ENCODE measurements around the gene LZTFL1.

Gene LZTFL1

GRCh38 chr3:45819543-45819942, 22.4 kb downstream of the LZTFL1 start:
- H3K27me3 ChIP-seq = no peaks in the 10 kb centered on the region
- TF ChIP-seq CTCF (IDR thresholded peaks at IDR 0.05) = no peak
- no peaks in the 10 kb centered on the region for H3K4me1 ChIP-seq (ENCODE audit: control insufficient read depth in 1 of 2, insufficient read depth in 1 of 2, low read depth in 1 of 2, low read length in 1 of 2)
- H3K4me3 ChIP-seq (ENCODE audit: low read depth in 1 of 2, low read length in 1 of 2) = no peak overlapping the region
- H3K27ac ChIP-seq = no peak overlapping the region
- no peaks in the 10 kb centered on the region for H3K36me3 ChIP-seq
- no peaks in the 10 kb centered on the region for H3K9me3 ChIP-seq

DNA sequence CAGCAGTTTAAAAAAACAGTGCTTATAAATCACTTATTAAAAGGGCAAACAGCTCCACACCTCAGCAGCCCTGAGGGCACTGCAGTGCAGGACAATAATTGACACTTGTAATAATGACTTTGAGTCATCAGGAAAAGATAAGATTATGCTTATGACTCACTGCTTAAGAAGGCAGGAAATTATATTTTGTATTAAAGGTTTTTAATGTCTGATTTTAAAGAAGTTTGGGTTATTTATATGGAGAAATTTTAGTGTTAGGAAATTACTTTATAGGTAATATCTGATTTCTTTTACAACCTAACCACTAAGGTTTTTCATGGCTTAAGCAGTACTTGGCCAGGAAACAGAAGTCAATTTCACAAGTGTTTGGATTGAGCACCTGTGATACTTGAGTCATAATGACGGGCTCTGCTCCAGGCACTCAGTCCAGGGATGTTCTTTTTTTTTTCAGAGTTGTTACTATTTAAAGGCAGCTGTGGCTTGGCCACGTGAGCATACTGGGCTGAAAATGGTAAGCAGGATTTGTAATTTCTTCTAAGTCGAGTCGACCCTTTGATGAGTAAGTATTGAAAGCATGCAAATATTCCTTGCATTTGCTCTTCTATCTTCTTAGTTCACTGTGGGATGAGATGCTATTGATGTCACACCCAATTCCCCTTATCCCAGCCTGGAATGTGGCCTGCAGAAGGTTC, 23.9 kb downstream of the LZTFL1 start:
- Histone ChIP-seq H3K4me3 (ENCODE audit: low read depth in 1 of 2, low read length in 1 of 2) (no peak overlapping the region), H3K9me3 (no peaks in the 10 kb centered on the region), H3K27ac (no peak overlapping the region), H3K36me3 (no peaks in the 10 kb centered on the region), H3K4me1 (ENCODE audit: control insufficient read depth in 1 of 2, insufficient read depth in 1 of 2, low read depth in 1 of 2, low read length in 1 of 2) (no peaks in the 10 kb centered on the region), H3K27me3 (no peaks in the 10 kb centered on the region)
- no peak for TF ChIP-seq CTCF (IDR thresholded peaks at IDR 0.05)

GRCh38 chr3:45816544-45816943, 25.4 kb downstream of the LZTFL1 start:
- no peaks in the 10 kb centered on the region for H3K36me3 ChIP-seq
- H3K27ac ChIP-seq = no peak overlapping the region
- no peaks in the 10 kb centered on the region for H3K27me3 ChIP-seq
- H3K4me3 ChIP-seq (ENCODE audit: low read depth in 1 of 2, low read length in 1 of 2) = no peak overlapping the region
- H3K9me3 ChIP-seq = no peaks in the 10 kb centered on the region
- no peaks in the 10 kb centered on the region for H3K4me1 ChIP-seq (ENCODE audit: control insufficient read depth in 1 of 2, insufficient read depth in 1 of 2, low read depth in 1 of 2, low read length in 1 of 2)
- TF ChIP-seq CTCF (IDR thresholded peaks at IDR 0.05) = no peak

GRCh38 chr3:45814322-45814721, 27.6 kb downstream of the LZTFL1 start:
- H3K27ac ChIP-seq = no peak overlapping the region
- no peaks in the 10 kb centered on the region for H3K9me3 ChIP-seq
- no peak for TF ChIP-seq CTCF (IDR thresholded peaks at IDR 0.05)
- H3K27me3 ChIP-seq = no peaks in the 10 kb centered on the region
- H3K4me3 ChIP-seq (ENCODE audit: low read depth in 1 of 2, low read length in 1 of 2) = no peak overlapping the region
- H3K4me1 ChIP-seq (ENCODE audit: control insufficient read depth in 1 of 2, insufficient read depth in 1 of 2, low read depth in 1 of 2, low read length in 1 of 2) = no peaks in the 10 kb centered on the region
- H3K36me3 ChIP-seq = no peaks in the 10 kb centered on the region

DNA sequence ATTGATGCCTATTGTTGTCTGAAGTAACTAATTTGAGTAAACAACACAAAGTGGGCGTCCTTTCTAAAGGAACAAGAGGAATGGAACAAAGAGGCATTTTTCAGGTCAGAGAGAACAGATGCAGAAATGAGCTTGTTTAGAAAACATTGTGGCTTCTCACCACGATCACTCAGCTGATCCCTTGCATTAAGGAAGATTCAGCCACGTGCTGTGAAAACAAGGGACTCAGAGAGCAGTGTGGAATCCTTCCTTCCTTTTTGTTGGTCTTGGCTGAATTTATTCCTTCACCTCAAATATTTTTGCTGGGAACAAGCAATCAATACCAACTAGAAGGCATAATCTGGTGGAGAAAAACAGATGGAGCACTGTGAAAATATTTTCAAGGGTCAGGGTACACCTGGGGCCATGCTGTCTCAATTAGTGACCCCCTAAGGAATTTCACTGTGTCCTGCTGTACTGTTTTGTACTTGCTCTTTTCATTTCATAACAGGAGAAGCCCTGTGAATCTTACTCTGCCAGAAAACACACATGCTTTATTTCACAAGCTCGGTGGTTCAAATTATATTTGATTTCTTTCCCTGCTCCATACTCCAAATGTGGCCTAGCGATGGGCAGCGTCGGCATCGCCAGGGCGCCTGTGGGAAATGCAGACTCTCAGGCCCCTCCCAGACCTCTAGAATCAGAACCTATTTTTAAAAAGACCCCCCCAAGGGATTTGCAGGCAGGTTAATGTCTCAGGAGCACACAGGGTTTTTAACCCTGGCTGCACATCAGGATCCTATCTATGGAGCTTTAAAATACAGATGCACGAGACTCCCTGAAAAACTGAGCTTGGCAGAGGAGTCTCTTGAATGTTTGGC, 34.0 kb downstream of the LZTFL1 start:
- H3K4me3 ChIP-seq (ENCODE audit: low read depth in 1 of 2, low read length in 1 of 2) = no peak overlapping the region
- no peaks in the 10 kb centered on the region for H3K4me1 ChIP-seq (ENCODE audit: control insufficient read depth in 1 of 2, insufficient read depth in 1 of 2, low read depth in 1 of 2, low read length in 1 of 2)
- H3K9me3 ChIP-seq = no peaks in the 10 kb centered on the region
- TF ChIP-seq CTCF (IDR thresholded peaks at IDR 0.05) = no peak
- H3K36me3 ChIP-seq = no peaks in the 10 kb centered on the region
- no peak overlapping the region for H3K27ac ChIP-seq
- no peaks in the 10 kb centered on the region for H3K27me3 ChIP-seq
